GM23338 (cell line): ENCODE measurements around the gene PREB. TPM values are rescaled to one million over a fixed set of nuclear protein-coding genes. Genes with fewer than 3 reads are reported as not detected.

Experiments
- polyA plus RNA-seq: library from polyadenylated mRNA; unstranded; fragments of >200 nt; fragmentation: Nextera tagmentation; extraction: Ambion mirVana; gene quantifications from 2 replicates; pipeline ENCODE4 v1.2.1, GENCODE V29; 2016
- total RNA-seq: library from RNA; depleted of rRNA; stranded (reverse); fragments of >200 nt; shearing (Covaris generic); gene quantifications from 2 replicates; pipeline ENCODE4 v1.2.3, GENCODE V29; 2014; rRNA removed

Gene PREB
- total and polyA plus RNA-seq, 2 experiments from 2014 or later, result 41.2 to 79.7 TPM

Other genes with a start within 250 kb of the PREB start
- 3.7 and 4.5 TPM in 2 replicates for gene MAPRE3, start 164.0 kb downstream of the PREB start, total RNA-seq
- gene MAPRE3, start 164.0 kb downstream of the PREB start, polyA plus RNA-seq, result 3.3 and 3.5 TPM in 2 replicates
- gene TMEM214, start 101.7 kb downstream of the PREB start, total RNA-seq, result 34.2 and 36.5 TPM in 2 replicates
- 16.2 and 18.4 TPM in 2 replicates for gene TMEM214, start 101.7 kb downstream of the PREB start, polyA plus RNA-seq
- gene AGBL5, start 83.0 kb downstream of the PREB start, total RNA-seq, result 31.3 and 32.9 TPM in 2 replicates
- 17.9 and 18.5 TPM in 2 replicates for gene AGBL5, start 83.0 kb downstream of the PREB start, polyA plus RNA-seq
- 155 and 226 TPM in 2 replicates for gene OST4, start 63.0 kb downstream of the PREB start, total RNA-seq
- gene OST4, start 63.0 kb downstream of the PREB start, polyA plus RNA-seq, result 568 and 617 TPM in 2 replicates
- 4.8 and 15.4 TPM in 2 replicates for gene EMILIN1, start 56.0 kb downstream of the PREB start, total RNA-seq
- 3.2 and 4.5 TPM in 2 replicates for gene EMILIN1, start 56.0 kb downstream of the PREB start, polyA plus RNA-seq
- 8.8 and 9.7 TPM in 2 replicates for gene KHK, start 47.9 kb downstream of the PREB start, total RNA-seq
- 8.4 and 9.7 TPM in 2 replicates for gene KHK, start 47.9 kb downstream of the PREB start, polyA plus RNA-seq
- 2.3 and 4.1 TPM in 2 replicates for gene CGREF1, start 15.5 kb downstream of the PREB start, total RNA-seq
- gene CGREF1, start 15.5 kb downstream of the PREB start, polyA plus RNA-seq, result 3.5 and 4.5 TPM in 2 replicates
- 0.19 and 0.38 TPM in 2 replicates for gene ABHD1, start 10.8 kb downstream of the PREB start, total RNA-seq
- 0.55 and 0.66 TPM in 2 replicates for gene ABHD1, start 10.8 kb downstream of the PREB start, polyA plus RNA-seq
- not detected in 2 replicates for gene PRR30, start 4.8 kb upstream of the PREB start, total RNA-seq
- not detected in 2 replicates for gene PRR30, start 4.8 kb upstream of the PREB start, polyA plus RNA-seq
- gene TCF23, start 14.4 kb upstream of the PREB start, total RNA-seq, result 0.07 TPM in 1 of 2 replicates, not detected in the other
- gene TCF23, start 14.4 kb upstream of the PREB start, polyA plus RNA-seq, result 0.03 TPM in 1 of 2 replicates, not detected in the other
- gene ATRAID, start 77.4 kb upstream of the PREB start, total RNA-seq, result 98.3 and 129 TPM in 2 replicates
- 154 and 164 TPM in 2 replicates for gene ATRAID, start 77.4 kb upstream of the PREB start, polyA plus RNA-seq
- 138 and 153 TPM in 2 replicates for gene SLC5A6, start 77.6 kb upstream of the PREB start, total RNA-seq
- 41.0 and 44.3 TPM in 2 replicates for gene SLC5A6, start 77.6 kb upstream of the PREB start, polyA plus RNA-seq
- 126 and 147 TPM in 2 replicates for gene CAD, start 82.7 kb upstream of the PREB start, total RNA-seq
- gene CAD, start 82.7 kb upstream of the PREB start, polyA plus RNA-seq, result 38.1 and 39.2 TPM in 2 replicates
- gene SLC30A3, start 128.4 kb upstream of the PREB start, total RNA-seq, result 5.1 and 8.3 TPM in 2 replicates
- 4.1 and 6.0 TPM in 2 replicates for gene SLC30A3, start 128.4 kb upstream of the PREB start, polyA plus RNA-seq
- gene DNAJC5G, start 140.8 kb upstream of the PREB start, total RNA-seq, result 0.39 and 0.59 TPM in 2 replicates
- gene DNAJC5G, start 140.8 kb upstream of the PREB start, polyA plus RNA-seq, result not detected in 2 replicates
- 3.3 and 4.5 TPM in 2 replicates for gene TRIM54, start 147.8 kb upstream of the PREB start, total RNA-seq
- 1.6 and 3.4 TPM in 2 replicates for gene TRIM54, start 147.8 kb upstream of the PREB start, polyA plus RNA-seq
- gene UCN, start 173.8 kb upstream of the PREB start, total RNA-seq, result 0.59 TPM in 1 of 2 replicates, not detected in the other
- gene UCN, start 173.8 kb upstream of the PREB start, polyA plus RNA-seq, result 0.30 and 0.99 TPM in 2 replicates
- 52.5 and 68.9 TPM in 2 replicates for gene MPV17, start 188.5 kb upstream of the PREB start, total RNA-seq
- gene MPV17, start 188.5 kb upstream of the PREB start, polyA plus RNA-seq, result 93.1 and 94.2 TPM in 2 replicates
- gene GTF3C2, start 222.1 kb upstream of the PREB start, total RNA-seq, result 110 and 118 TPM in 2 replicates
- 69.1 and 81.7 TPM in 2 replicates for gene GTF3C2, start 222.1 kb upstream of the PREB start, polyA plus RNA-seq
- 43.9 and 51.4 TPM in 2 replicates for gene EIF2B4, start 235.7 kb upstream of the PREB start, total RNA-seq
- gene EIF2B4, start 235.7 kb upstream of the PREB start, polyA plus RNA-seq, result 64.0 and 64.4 TPM in 2 replicates
- gene SNX17, start 236.0 kb upstream of the PREB start, total RNA-seq, result 58.0 and 66.2 TPM in 2 replicates
- gene SNX17, start 236.0 kb upstream of the PREB start, polyA plus RNA-seq, result 32.6 and 34.0 TPM in 2 replicates
- gene ZNF513, start 246.1 kb upstream of the PREB start, total RNA-seq, result 13.2 and 13.4 TPM in 2 replicates
- gene ZNF513, start 246.1 kb upstream of the PREB start, polyA plus RNA-seq, result 10.4 and 11.3 TPM in 2 replicates